Type B pancreatic cell (in vitro differentiated cells): ENCODE measurements around the gene LDLRAD3. TPM values are rescaled to one million over a fixed set of nuclear protein-coding genes. Genes with fewer than 3 reads are reported as not detected.

Experiments used
- DNase-seq: peaks from one replicate; pipeline ENCODE4 v3.0.0; 2021; ENCODE audit warnings: mixed read lengths; ENCODE audit not compliant: unreplicated experiment; ENCODE audit errors: extremely low spot score
- H3K27ac Mint-ChIP-seq: 2 replicates; pipeline ENCODE4 v1.8.0; 2021; ENCODE audit warnings: mild to moderate bottlenecking, mixed read lengths
- H3K27me3 Mint-ChIP-seq: 2 replicates; pipeline ENCODE4 v1.8.0; 2021; ENCODE audit warnings: mixed read lengths
- H3K36me3 Mint-ChIP-seq: 2 replicates; pipeline ENCODE4 v1.8.0; 2021; ENCODE audit warnings: mixed read lengths
- H3K4me1 Mint-ChIP-seq: one replicate; pipeline ENCODE4 v1.8.0; 2021; ENCODE audit warnings: mixed read lengths; ENCODE audit not compliant: unreplicated experiment
- H3K4me3 Mint-ChIP-seq: 2 replicates; pipeline ENCODE4 v1.8.0; 2021; ENCODE audit warnings: mild to moderate bottlenecking, mixed read lengths
- H3K9me3 Mint-ChIP-seq: 2 replicates; pipeline ENCODE4 v1.8.0; 2021; ENCODE audit warnings: mixed read lengths
- CTCF ChIP-seq: fragments of 200-600 bp; sonication (generic); conservative IDR thresholded peaks from 2 replicates; pipeline ENCODE4 v1.5.0; 2021; ENCODE audit warnings: antibody characterized with exemption, mild to moderate bottlenecking
- total RNA-seq: library from RNA; stranded (reverse); gene quantifications from 2 replicates; pipeline ENCODE4 v1.2.1, GENCODE V29; 2021; ENCODE audit warnings: low replicate concordance

Gene LDLRAD3
- total RNA-seq, 1 donor from 2014 or later: 20.7 TPM

- Mint-ChIP-seq H3K36me3 (peaks cover 17% of the 10 kb centered on the region), H3K27me3 (no peaks in the 10 kb centered on the region), H3K4me1 (peaks cover 28% of the 10 kb centered on the region), H3K9me3 (peaks cover 5% of the 10 kb centered on the region), H3K4me3 (no peak overlapping the region), H3K27ac (no peak overlapping the region)
- no peak for DNase-seq
- TF ChIP-seq CTCF: no peak
Observed at GRCh38 chr11:36233204-36233603, 289.3 kb downstream of the LDLRAD3 start.

GRCh38 chr11:36234825-36235224 lies 291.0 kb downstream of the LDLRAD3 start:
- Mint-ChIP-seq H3K4me1 (peaks cover 22% of the 10 kb centered on the region), H3K4me3 (no peak overlapping the region), H3K9me3 (peaks cover 5% of the 10 kb centered on the region), H3K36me3 (peaks cover 17% of the 10 kb centered on the region), H3K27ac (no peak overlapping the region), H3K27me3 (no peaks in the 10 kb centered on the region)
- no peak for TF ChIP-seq CTCF
- no peak for DNase-seq

GRCh38 chr11:36235750-36236149 lies 291.9 kb downstream of the LDLRAD3 start:
- no peaks in the 10 kb centered on the region for H3K27me3 Mint-ChIP-seq
- TF ChIP-seq CTCF: no peak
- H3K27ac Mint-ChIP-seq: no peak overlapping the region
- peaks cover 15% of the 10 kb centered on the region for H3K4me1 Mint-ChIP-seq
- peaks cover 5% of the 10 kb centered on the region for H3K9me3 Mint-ChIP-seq
- DNase-seq: no peak
- no peak overlapping the region for H3K4me3 Mint-ChIP-seq
- H3K36me3 Mint-ChIP-seq: peaks cover 12% of the 10 kb centered on the region

- H3K27ac Mint-ChIP-seq: no peak overlapping the region
- H3K27me3 Mint-ChIP-seq: no peaks in the 10 kb centered on the region
- no peak for TF ChIP-seq CTCF
- peaks cover 12% of the 10 kb centered on the region for H3K36me3 Mint-ChIP-seq
- no peak overlapping the region for H3K4me3 Mint-ChIP-seq
- no peak for DNase-seq
- H3K4me1 Mint-ChIP-seq: peaks cover 8% of the 10 kb centered on the region
- peaks cover 5% of the 10 kb centered on the region for H3K9me3 Mint-ChIP-seq
Observed at GRCh38 chr11:36237391-36237790, 293.5 kb downstream of the LDLRAD3 start.

- no peaks in the 10 kb centered on the region for H3K27me3 Mint-ChIP-seq
- no peak for TF ChIP-seq CTCF
- H3K4me3 Mint-ChIP-seq: no peak overlapping the region
- H3K9me3 Mint-ChIP-seq: peaks cover 5% of the 10 kb centered on the region
- H3K36me3 Mint-ChIP-seq: peaks cover 12% of the 10 kb centered on the region
- H3K4me1 Mint-ChIP-seq: peaks cover 8% of the 10 kb centered on the region
- DNase-seq: no peak
- H3K27ac Mint-ChIP-seq: no peak overlapping the region
Observed at GRCh38 chr11:36238036-36238631, 294.3 kb downstream of the LDLRAD3 start.

GRCh38 chr11:36238881-36239280 lies 295.0 kb downstream of the LDLRAD3 start:
- Mint-ChIP-seq H3K27ac (no peak overlapping the region), H3K36me3 (peaks cover 12% of the 10 kb centered on the region), H3K27me3 (no peaks in the 10 kb centered on the region), H3K9me3 (peaks cover 5% of the 10 kb centered on the region), H3K4me1 (peaks cover 8% of the 10 kb centered on the region), H3K4me3 (no peak overlapping the region)
- no peak for DNase-seq
- TF ChIP-seq CTCF: no peak
